Glutamatergic neuron (in vitro differentiated cells): ENCODE results near the gene PHOSPHO1. TPM values are rescaled to one million over a fixed set of nuclear protein-coding genes. Genes with fewer than 3 reads are reported as not detected.

Source experiments
- DNase-seq: peaks from one replicate; pipeline ENCODE4 v3.0.0; 2022
- H3K27ac Mint-ChIP-seq: one replicate; pipeline ENCODE4 v1.8.0; 2020; ENCODE audit warnings: mild to moderate bottlenecking, mixed read lengths, inconsistent platforms; ENCODE audit not compliant: unreplicated experiment
- H3K27me3 Mint-ChIP-seq: one replicate; pipeline ENCODE4 v1.8.0; 2020; ENCODE audit warnings: mild to moderate bottlenecking, moderate library complexity, mixed read lengths, inconsistent platforms; ENCODE audit not compliant: unreplicated experiment
- H3K36me3 Mint-ChIP-seq: one replicate; pipeline ENCODE4 v1.8.0; 2020; ENCODE audit warnings: mild to moderate bottlenecking, mixed read lengths, inconsistent platforms; ENCODE audit not compliant: unreplicated experiment
- H3K4me1 Mint-ChIP-seq: one replicate; pipeline ENCODE4 v1.8.0; 2020; ENCODE audit warnings: mild to moderate bottlenecking, low read depth, mixed read lengths, inconsistent platforms; ENCODE audit not compliant: unreplicated experiment
- H3K4me3 Mint-ChIP-seq: one replicate; pipeline ENCODE4 v1.8.0; 2020; ENCODE audit warnings: mild to moderate bottlenecking, mixed read lengths, inconsistent platforms; ENCODE audit not compliant: unreplicated experiment
- H3K9me3 Mint-ChIP-seq: one replicate; pipeline ENCODE4 v1.8.0; 2020; ENCODE audit warnings: mild to moderate bottlenecking, moderate library complexity, mixed read lengths, inconsistent platforms; ENCODE audit not compliant: unreplicated experiment
- CTCF ChIP-seq: fragments of 200-600 bp; sonication (generic); IDR thresholded peaks from one replicate; pipeline ENCODE4 v1.5.0; 2021; ENCODE audit not compliant: partially characterized antibody, unreplicated experiment
- total RNA-seq: library from RNA; stranded (reverse); fragmentation: NEBNext Ultra II Directional; extraction: Animal tissue kit (Norgen Biotek cat#: 25700); gene quantifications from one replicate; pipeline ENCODE4 v1.2.1, GENCODE V29; 2021; ENCODE audit not compliant: unreplicated experiment

Gene PHOSPHO1
- total RNA-seq, 1 donor from 2014 or later: 0.22 TPM

DNA sequence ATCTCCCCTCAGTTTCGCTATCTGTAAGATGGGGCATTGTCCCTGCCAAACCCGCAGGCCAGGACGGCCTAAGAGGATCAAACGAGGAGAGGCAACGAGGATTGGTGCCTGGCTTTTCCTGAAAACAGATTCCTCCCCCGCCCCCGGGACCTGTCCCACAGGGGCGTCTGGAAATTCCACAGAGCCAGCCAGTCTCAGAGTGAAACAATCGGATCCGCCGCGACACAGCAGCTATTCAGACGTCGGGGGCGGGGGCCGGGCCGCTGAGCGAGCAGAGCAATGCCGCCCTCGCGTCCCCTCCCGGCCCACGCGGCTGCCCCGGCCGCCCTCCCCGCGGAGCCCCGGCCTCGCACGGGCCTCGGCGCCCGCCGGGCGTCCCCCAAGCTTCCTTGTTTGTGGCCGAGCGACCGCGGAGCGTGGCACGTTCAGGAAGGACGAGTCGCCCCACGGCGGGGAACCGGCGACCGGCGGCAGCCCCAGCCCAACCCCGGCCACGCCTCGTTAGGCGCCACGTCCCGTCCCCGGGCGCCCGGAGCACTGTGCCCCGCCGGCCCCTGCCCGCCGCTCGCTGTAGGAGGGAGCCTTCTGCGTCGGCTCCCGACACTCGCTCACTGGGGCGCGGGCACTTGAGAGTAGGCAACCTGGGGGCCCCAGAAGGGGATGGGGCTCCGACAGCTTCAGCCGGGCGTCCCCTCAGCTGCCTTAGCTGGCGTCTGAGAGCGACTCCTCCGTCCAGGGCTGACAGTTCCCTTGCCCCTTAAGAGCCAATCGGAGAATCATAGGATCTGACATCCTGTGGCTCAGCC, 29.6 kb upstream of the PHOSPHO1 start:
- H3K4me3 Mint-ChIP-seq: peak overlapping the region; percentile 80
- H3K27me3 Mint-ChIP-seq: peaks cover 10% of the 10 kb centered on the region
- peaks cover 3% of the 10 kb centered on the region for H3K9me3 Mint-ChIP-seq
- no peaks in the 10 kb centered on the region for H3K4me1 Mint-ChIP-seq
- TF ChIP-seq CTCF: no peak
- peak; percentile 55 for DNase-seq
- no peak overlapping the region for H3K27ac Mint-ChIP-seq
- H3K36me3 Mint-ChIP-seq: no peaks in the 10 kb centered on the region

GRCh38 chr17:49259663-49260010, 29.1 kb upstream of the PHOSPHO1 start:
- peak overlapping the region; percentile 80 for H3K4me3 Mint-ChIP-seq
- no peaks in the 10 kb centered on the region for H3K36me3 Mint-ChIP-seq
- H3K27me3 Mint-ChIP-seq: peaks cover 10% of the 10 kb centered on the region
- no peak overlapping the region for H3K27ac Mint-ChIP-seq
- TF ChIP-seq CTCF: no peak
- H3K9me3 Mint-ChIP-seq: peaks cover 3% of the 10 kb centered on the region
- H3K4me1 Mint-ChIP-seq: no peaks in the 10 kb centered on the region
- DNase-seq: no peak

GRCh38 chr17:49258394-49258793, 27.8 kb upstream of the PHOSPHO1 start:
- no peaks in the 10 kb centered on the region for H3K36me3 Mint-ChIP-seq
- peaks cover 10% of the 10 kb centered on the region for H3K27me3 Mint-ChIP-seq
- no peaks in the 10 kb centered on the region for H3K4me1 Mint-ChIP-seq
- no peak overlapping the region for H3K4me3 Mint-ChIP-seq
- no peak for DNase-seq
- TF ChIP-seq CTCF: no peak
- H3K9me3 Mint-ChIP-seq: peaks cover 3% of the 10 kb centered on the region
- H3K27ac Mint-ChIP-seq: no peak overlapping the region

DNA sequence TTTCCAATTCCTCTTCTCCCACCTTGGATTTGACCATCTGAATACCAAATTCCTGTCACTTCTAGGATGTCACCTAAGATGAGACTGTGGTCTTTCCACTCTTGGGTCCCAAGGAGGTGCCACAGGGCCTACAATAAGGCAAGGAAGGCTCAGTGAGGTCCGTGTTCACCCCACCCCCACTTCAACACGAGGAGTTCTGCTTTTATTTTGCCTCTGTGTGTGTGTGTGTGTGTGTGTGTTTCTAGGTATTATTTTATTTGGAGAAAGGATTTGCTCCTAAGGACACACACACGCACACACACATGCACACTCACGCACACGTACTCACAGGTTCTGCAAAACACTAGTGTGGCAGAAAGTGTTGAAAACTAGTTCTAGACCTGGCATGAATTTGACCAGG, 24.5 kb upstream of the PHOSPHO1 start:
- DNase-seq: no peak
- no peaks in the 10 kb centered on the region for H3K9me3 Mint-ChIP-seq
- H3K36me3 Mint-ChIP-seq: no peaks in the 10 kb centered on the region
- no peaks in the 10 kb centered on the region for H3K4me1 Mint-ChIP-seq
- H3K4me3 Mint-ChIP-seq: no peak overlapping the region
- H3K27me3 Mint-ChIP-seq: no peaks in the 10 kb centered on the region
- H3K27ac Mint-ChIP-seq: no peak overlapping the region
- no peak for TF ChIP-seq CTCF

DNA sequence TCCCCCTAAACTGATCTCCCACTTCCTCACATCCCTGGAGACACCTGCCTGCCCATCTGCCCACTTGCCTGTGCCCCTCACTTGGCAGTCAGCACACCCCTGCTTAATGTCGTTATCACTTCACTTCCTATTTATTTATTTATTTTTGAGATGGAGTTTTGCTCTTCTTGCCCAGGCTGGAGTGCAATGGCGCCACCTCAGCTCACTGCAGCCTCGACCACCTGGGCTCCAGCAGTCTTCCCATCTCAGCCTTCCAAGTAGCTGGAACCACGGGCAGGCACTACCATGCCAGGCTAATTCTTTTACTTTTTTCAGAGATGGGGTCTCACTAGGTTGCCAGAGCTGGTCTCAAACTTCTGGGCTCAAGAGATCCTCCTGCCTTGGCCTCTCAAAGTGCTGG, 23.5 kb upstream of the PHOSPHO1 start:
- no peak for TF ChIP-seq CTCF
- no peak for DNase-seq
- Mint-ChIP-seq H3K36me3 (no peaks in the 10 kb centered on the region), H3K27ac (no peak overlapping the region), H3K9me3 (no peaks in the 10 kb centered on the region), H3K4me3 (no peak overlapping the region), H3K27me3 (no peaks in the 10 kb centered on the region), H3K4me1 (no peaks in the 10 kb centered on the region)
